Measurements from ENCODE around the gene FAM240A. TPM values are rescaled to one million over a fixed set of nuclear protein-coding genes. Genes with fewer than 3 reads are reported as not detected.

Gene FAM240A
- total RNA-seq, result not detected
- polyA plus RNA-seq, result not detected
- long read RNA-seq, donor 1, result 0 reads
- long read RNA-seq, donor 2, result 0 reads

- WGBS, 2 donors, result 20 to 31% methylated on average over 9 of the region's 9 CpGs
- no peaks in the 10 kb centered on the region for H3K4me1 ChIP-seq (ENCODE audit: control insufficient read depth in 1 of 2, insufficient read depth in 2 of 2, low read length in 2 of 2)
- H3K9me3 ChIP-seq (ENCODE audit: control insufficient read depth, low read length), result no peaks in the 10 kb centered on the region
- DNase-seq (no peak), ATAC-seq (ENCODE audit: low FRiP score) (no peak)
- intact Hi-C loops (cut with DNase I), result no loop called here
- H3K27ac ChIP-seq (ENCODE audit: low read depth in 1 of 2, low read length in 2 of 2), result no peak within 1 kb of the TSS
- no peak within 1 kb of the TSS for H3K4me3 ChIP-seq (ENCODE audit: low read length in 2 of 2)
- H3K27me3 ChIP-seq (ENCODE audit: control insufficient read depth in 1 of 2, insufficient read depth in 2 of 2, low read length in 1 of 2), result no peaks in the 10 kb centered on the region
- no peaks in the 10 kb centered on the region for H3K36me3 ChIP-seq (ENCODE audit: control insufficient read depth in 1 of 2, insufficient read depth in 2 of 2, low read length in 1 of 2)
Observed at GRCh38 chr3:46612324-46612723, at the start of gene FAM240A. Gene FAM240A, plus strand, starts transcription at chr3:46612525. Its CDS starts 159 bp downstream, at chr3:46612684.

- WGBS, 2 donors, result 78 to 85% methylated on average over 5 of the region's 5 CpGs
- DNase-seq, result no peak
- Histone ChIP-seq H3K9me3 (ENCODE audit: control insufficient read depth, low read length) (peaks cover 2% of the 10 kb centered on the region), H3K27me3 (ENCODE audit: control insufficient read depth in 1 of 2, insufficient read depth in 2 of 2, low read length in 1 of 2) (peaks cover 0 to 3% of the 10 kb centered on the region in 2 donors), H3K27ac (ENCODE audit: low read depth in 1 of 2, low read length in 2 of 2) (no peak overlapping the region), H3K4me3 (ENCODE audit: low read length in 2 of 2) (no peak overlapping the region), H3K4me1 (ENCODE audit: control insufficient read depth in 1 of 2, insufficient read depth in 2 of 2, low read length in 2 of 2) (no peaks in the 10 kb centered on the region), H3K36me3 (ENCODE audit: control insufficient read depth in 1 of 2, insufficient read depth in 2 of 2, low read length in 1 of 2) (no peaks in the 10 kb centered on the region)
- intact Hi-C loops (cut with DNase I), result no loop called here
- no peak for ATAC-seq (ENCODE audit: low FRiP score)
Observed at GRCh38 chr3:46564190-46565021, 47.9 kb upstream of the FAM240A start.

GRCh38 chr3:46565077-46565476, 47.2 kb upstream of the FAM240A start:
- intact Hi-C loops (cut with DNase I), result no loop called here
- no peak for DNase-seq
- 52 to 57% methylated on average over 4 of the region's 4 CpGs for WGBS, 2 donors
- Histone ChIP-seq H3K36me3 (ENCODE audit: control insufficient read depth in 1 of 2, insufficient read depth in 2 of 2, low read length in 1 of 2) (no peaks in the 10 kb centered on the region), H3K27me3 (ENCODE audit: control insufficient read depth in 1 of 2, insufficient read depth in 2 of 2, low read length in 1 of 2) (peaks cover 0 to 3% of the 10 kb centered on the region in 2 donors), H3K9me3 (ENCODE audit: control insufficient read depth, low read length) (peaks cover 2% of the 10 kb centered on the region), H3K27ac (ENCODE audit: low read depth in 1 of 2, low read length in 2 of 2) (no peak overlapping the region), H3K4me3 (ENCODE audit: low read length in 2 of 2) (no peak overlapping the region), H3K4me1 (ENCODE audit: control insufficient read depth in 1 of 2, insufficient read depth in 2 of 2, low read length in 2 of 2) (no peaks in the 10 kb centered on the region)
- no peak for ATAC-seq (ENCODE audit: low FRiP score)

GRCh38 chr3:46565607-46566039, 46.7 kb upstream of the FAM240A start:
- intact Hi-C loops (cut with DNase I), result no loop called here
- Histone ChIP-seq H3K36me3 (ENCODE audit: control insufficient read depth in 1 of 2, insufficient read depth in 2 of 2, low read length in 1 of 2) (no peaks in the 10 kb centered on the region), H3K4me1 (ENCODE audit: control insufficient read depth in 1 of 2, insufficient read depth in 2 of 2, low read length in 2 of 2) (no peaks in the 10 kb centered on the region), H3K27me3 (ENCODE audit: control insufficient read depth in 1 of 2, insufficient read depth in 2 of 2, low read length in 1 of 2) (peaks cover 0 to 3% of the 10 kb centered on the region in 2 donors), H3K9me3 (ENCODE audit: control insufficient read depth, low read length) (peaks cover 2% of the 10 kb centered on the region), H3K27ac (ENCODE audit: low read depth in 1 of 2, low read length in 2 of 2) (no peak overlapping the region), H3K4me3 (ENCODE audit: low read length in 2 of 2) (no peak overlapping the region)
- WGBS, 2 donors, result 3 to 4% methylated on average over 21 of the region's 21 CpGs
- DNase-seq, result no peak
- ATAC-seq (ENCODE audit: low FRiP score), result peak; percentile 51

- peak; percentile 73 for ATAC-seq (ENCODE audit: low FRiP score)
- H3K27me3 ChIP-seq (ENCODE audit: control insufficient read depth in 1 of 2, insufficient read depth in 2 of 2, low read length in 1 of 2), result peaks cover 0 to 3% of the 10 kb centered on the region in 2 donors
- no peaks in the 10 kb centered on the region for H3K36me3 ChIP-seq (ENCODE audit: control insufficient read depth in 1 of 2, insufficient read depth in 2 of 2, low read length in 1 of 2)
- H3K27ac ChIP-seq (ENCODE audit: low read depth in 1 of 2, low read length in 2 of 2), result no peak within 1 kb of the TSS
- H3K9me3 ChIP-seq (ENCODE audit: control insufficient read depth, low read length), result peaks cover 2% of the 10 kb centered on the region
- 1% methylated on average over 37 to 39 of the region's 39 CpGs for WGBS, 2 donors
- no peak for DNase-seq
- intact Hi-C loops (cut with DNase I), result no loop called here
- no peaks in the 10 kb centered on the region for H3K4me1 ChIP-seq (ENCODE audit: control insufficient read depth in 1 of 2, insufficient read depth in 2 of 2, low read length in 2 of 2)
- no peak within 1 kb of the TSS for H3K4me3 ChIP-seq (ENCODE audit: low read length in 2 of 2)
Observed at GRCh38 chr3:46566040-46566641, 46.2 kb upstream of the FAM240A start, which contains the start of gene LRRC2. Gene LRRC2, minus strand, starts transcription at chr3:46566302. Its CDS starts 14,711 bp downstream, at chr3:46551591.

GRCh38 chr3:46571684-46572083, 40.6 kb upstream of the FAM240A start:
- no peak overlapping the region for H3K27ac ChIP-seq (ENCODE audit: low read depth in 1 of 2, low read length in 2 of 2)
- 64 to 65% methylated on average over 3 of the region's 3 CpGs for WGBS, 2 donors
- no peaks in the 10 kb centered on the region for H3K4me1 ChIP-seq (ENCODE audit: control insufficient read depth in 1 of 2, insufficient read depth in 2 of 2, low read length in 2 of 2)
- no peaks in the 10 kb centered on the region for H3K27me3 ChIP-seq (ENCODE audit: control insufficient read depth in 1 of 2, insufficient read depth in 2 of 2, low read length in 1 of 2)
- no peaks in the 10 kb centered on the region for H3K36me3 ChIP-seq (ENCODE audit: control insufficient read depth in 1 of 2, insufficient read depth in 2 of 2, low read length in 1 of 2)
- ATAC-seq (ENCODE audit: low FRiP score) (no peak), DNase-seq (no peak)
- intact Hi-C loops (cut with DNase I), result no loop called here
- no peaks in the 10 kb centered on the region for H3K9me3 ChIP-seq (ENCODE audit: control insufficient read depth, low read length)
- no peak overlapping the region for H3K4me3 ChIP-seq (ENCODE audit: low read length in 2 of 2)

- no peaks in the 10 kb centered on the region for H3K36me3 ChIP-seq (ENCODE audit: control insufficient read depth in 1 of 2, insufficient read depth in 2 of 2, low read length in 1 of 2)
Observed at GRCh38 chr3:46573701-46574100, 38.6 kb upstream of the FAM240A start.

GRCh38 chr3:46574243-46574646, 38.1 kb upstream of the FAM240A start:
- ATAC-seq (ENCODE audit: low FRiP score) (no peak), DNase-seq (no peak)
- no peaks in the 10 kb centered on the region for H3K27me3 ChIP-seq (ENCODE audit: control insufficient read depth in 1 of 2, insufficient read depth in 2 of 2, low read length in 1 of 2)
- no peaks in the 10 kb centered on the region for H3K9me3 ChIP-seq (ENCODE audit: control insufficient read depth, low read length)
- H3K4me1 ChIP-seq (ENCODE audit: control insufficient read depth in 1 of 2, insufficient read depth in 2 of 2, low read length in 2 of 2), result no peaks in the 10 kb centered on the region
- 52 to 64% methylated on average over 2 of the region's 2 CpGs for WGBS, 2 donors
- intact Hi-C loops (cut with DNase I), result no loop called here
- H3K27ac ChIP-seq (ENCODE audit: low read depth in 1 of 2, low read length in 2 of 2), result no peak overlapping the region
- H3K36me3 ChIP-seq (ENCODE audit: control insufficient read depth in 1 of 2, insufficient read depth in 2 of 2, low read length in 1 of 2), result no peaks in the 10 kb centered on the region
- no peak overlapping the region for H3K4me3 ChIP-seq (ENCODE audit: low read length in 2 of 2)

More at GRCh38 chr3:46573701-46574100, 38.6 kb upstream of the FAM240A start:
- Histone ChIP-seq H3K27ac (ENCODE audit: low read depth in 1 of 2, low read length in 2 of 2) (no peak overlapping the region), H3K4me1 (ENCODE audit: control insufficient read depth in 1 of 2, insufficient read depth in 2 of 2, low read length in 2 of 2) (no peaks in the 10 kb centered on the region), H3K9me3 (ENCODE audit: control insufficient read depth, low read length) (no peaks in the 10 kb centered on the region), H3K27me3 (ENCODE audit: control insufficient read depth in 1 of 2, insufficient read depth in 2 of 2, low read length in 1 of 2) (no peaks in the 10 kb centered on the region), H3K4me3 (ENCODE audit: low read length in 2 of 2) (no peak overlapping the region)
- 18 to 21% methylated on average over 4 of the region's 4 CpGs for WGBS, 2 donors
- DNase-seq (no peak), ATAC-seq (ENCODE audit: low FRiP score) (no peak)
- intact Hi-C loops (cut with DNase I), result no loop called here

Measured in aorta (tissue), 5 donors.